Stomach smooth muscle (tissue), 2 donors: Measurements from ENCODE around the gene TMEM184B.

Source experiments
- H3K27ac ChIP-seq: one replicate; pipeline ENCODE4 v1.7.0; 2013; ENCODE audit warnings: mild to moderate bottlenecking, low read length, inconsistent platforms
- H3K27me3 ChIP-seq, 2 donors: one replicate each; pipeline ENCODE4 v1.7.0; 2013; ENCODE audit warnings: low read length in 2 of 2; ENCODE audit not compliant: insufficient read depth in 2 of 2, control insufficient read depth in 1 of 2
- H3K36me3 ChIP-seq, 2 donors: one replicate each; pipeline ENCODE4 v1.7.0; 2013; ENCODE audit warnings: low read length in 2 of 2; ENCODE audit not compliant: control insufficient read depth in 2 of 2, insufficient read depth in 2 of 2
- H3K4me1 ChIP-seq: one replicate; pipeline ENCODE4 v1.7.0; 2013; ENCODE audit warnings: low read length; ENCODE audit not compliant: control insufficient read depth, insufficient read depth
- H3K4me3 ChIP-seq, 2 donors: one replicate each; pipeline ENCODE4 v1.7.0; 2013; ENCODE audit warnings: low read length in 2 of 2
- H3K9ac ChIP-seq, 2 donors: one replicate each; pipeline ENCODE4 v1.7.0; 2013; ENCODE audit warnings: low read length in 2 of 2, mild to moderate bottlenecking in 1 of 2
- H3K9me3 ChIP-seq, 2 donors: one replicate each; pipeline ENCODE4 v1.7.0; 2013; ENCODE audit warnings: low read length in 2 of 2; ENCODE audit not compliant: control insufficient read depth in 2 of 2
- donor health status: healthy.
- donor health status: Pancreatic carcinoma.

The TMEM184B gene

GRCh38 chr22:38271101-38271500 lies 1.7 kb downstream of the TMEM184B start:
- Histone ChIP-seq H3K36me3 (no peaks in the 10 kb centered on the region), H3K4me3 (peak overlapping the region; percentile 6 to 90), H3K27me3 (no peaks in the 10 kb centered on the region), H3K27ac (peak overlapping the region; percentile 37), H3K9ac (peak overlapping the region; percentile 29 to 47), H3K9me3 (no peaks in the 10 kb centered on the region), H3K4me1 (peaks cover 46% of the 10 kb centered on the region)

GRCh38 chr22:38270091-38270992 lies 2.5 kb downstream of the TMEM184B start:
- peak overlapping the region in 1 of 2 donors; percentile 90 for H3K4me3 ChIP-seq
- H3K27me3 ChIP-seq = no peaks in the 10 kb centered on the region
- H3K36me3 ChIP-seq = no peaks in the 10 kb centered on the region
- peak overlapping the region; percentile 36 to 47 for H3K9ac ChIP-seq
- H3K4me1 ChIP-seq = peaks cover 49% of the 10 kb centered on the region
- H3K9me3 ChIP-seq = no peaks in the 10 kb centered on the region
- peak overlapping the region; percentile 37 for H3K27ac ChIP-seq

GRCh38 chr22:38269466-38269865 lies 3.3 kb downstream of the TMEM184B start:
- no peaks in the 10 kb centered on the region for H3K36me3 ChIP-seq
- no peaks in the 10 kb centered on the region for H3K27me3 ChIP-seq
- H3K9ac ChIP-seq = no peak overlapping the region
- peaks cover 52% of the 10 kb centered on the region for H3K4me1 ChIP-seq
- no peak overlapping the region for H3K27ac ChIP-seq
- no peak overlapping the region for H3K4me3 ChIP-seq
- no peaks in the 10 kb centered on the region for H3K9me3 ChIP-seq

GRCh38 chr22:38267086-38267485 lies 5.7 kb downstream of the TMEM184B start:
- H3K27ac ChIP-seq = peak overlapping the region; percentile 49
- no peak overlapping the region for H3K4me3 ChIP-seq
- H3K9ac ChIP-seq = no peak overlapping the region
- H3K27me3 ChIP-seq = no peaks in the 10 kb centered on the region
- no peaks in the 10 kb centered on the region for H3K9me3 ChIP-seq
- no peaks in the 10 kb centered on the region for H3K36me3 ChIP-seq
- peaks cover 57% of the 10 kb centered on the region for H3K4me1 ChIP-seq

GRCh38 chr22:38266120-38266519 lies 6.7 kb downstream of the TMEM184B start:
- H3K9ac ChIP-seq = no peak overlapping the region
- H3K27ac ChIP-seq = peak overlapping the region; percentile 49
- peak overlapping the region in 1 of 2 donors; percentile 40 for H3K4me3 ChIP-seq
- no peaks in the 10 kb centered on the region for H3K36me3 ChIP-seq
- H3K4me1 ChIP-seq = peaks cover 58% of the 10 kb centered on the region
- no peaks in the 10 kb centered on the region for H3K27me3 ChIP-seq
- no peaks in the 10 kb centered on the region for H3K9me3 ChIP-seq

GRCh38 chr22:38264322-38264843 lies 8.4 kb downstream of the TMEM184B start:
- no peak overlapping the region for H3K4me3 ChIP-seq
- no peaks in the 10 kb centered on the region for H3K36me3 ChIP-seq
- peaks cover 54% of the 10 kb centered on the region for H3K4me1 ChIP-seq
- H3K27me3 ChIP-seq = no peaks in the 10 kb centered on the region
- H3K9ac ChIP-seq = no peak overlapping the region
- H3K9me3 ChIP-seq = no peaks in the 10 kb centered on the region
- no peak overlapping the region for H3K27ac ChIP-seq

GRCh38 chr22:38262051-38262795 lies 10.6 kb downstream of the TMEM184B start:
- H3K27ac ChIP-seq = peak overlapping the region; percentile 69
- no peaks in the 10 kb centered on the region for H3K36me3 ChIP-seq
- no peaks in the 10 kb centered on the region for H3K9me3 ChIP-seq
- H3K4me3 ChIP-seq = no peak overlapping the region
- no peaks in the 10 kb centered on the region for H3K27me3 ChIP-seq
- H3K9ac ChIP-seq = no peak overlapping the region
- peaks cover 64% of the 10 kb centered on the region for H3K4me1 ChIP-seq

GRCh38 chr22:38260761-38261681 lies 11.8 kb downstream of the TMEM184B start:
- Histone ChIP-seq H3K27ac (peak overlapping the region; percentile 69), H3K4me3 (peak overlapping the region in 1 of 2 donors; percentile 35), H3K9ac (peak overlapping the region; percentile 36 to 48), H3K9me3 (no peaks in the 10 kb centered on the region), H3K36me3 (no peaks in the 10 kb centered on the region), H3K27me3 (no peaks in the 10 kb centered on the region), H3K4me1 (peaks cover 61% of the 10 kb centered on the region)

GRCh38 chr22:38259370-38259769 lies 13.4 kb downstream of the TMEM184B start:
- Histone ChIP-seq H3K9ac (no peak overlapping the region), H3K27ac (peak overlapping the region; percentile 49), H3K36me3 (no peaks in the 10 kb centered on the region), H3K27me3 (no peaks in the 10 kb centered on the region), H3K4me3 (no peak overlapping the region), H3K9me3 (no peaks in the 10 kb centered on the region), H3K4me1 (peaks cover 55% of the 10 kb centered on the region)

- Histone ChIP-seq H3K4me1 (peaks cover 51% of the 10 kb centered on the region), H3K27ac (peak overlapping the region; percentile 49), H3K27me3 (no peaks in the 10 kb centered on the region), H3K9me3 (no peaks in the 10 kb centered on the region), H3K36me3 (no peaks in the 10 kb centered on the region), H3K4me3 (no peak overlapping the region), H3K9ac (peak overlapping the region in 1 of 2 donors; percentile 36)
These were observed 13.9 kb downstream of the TMEM184B start for GRCh38 chr22:38258895-38259294.
